ENCODE results near the gene FNDC3B. TPM values are rescaled to one million over a fixed set of nuclear protein-coding genes. Genes with fewer than 3 reads are reported as not detected.
"Not testable (repeated sequence)": the region's sequence is repeated elsewhere in the genome, so short reads cannot be mapped to it uniquely, and the experiment has no call there.

The FNDC3B gene
- total RNA-seq, 1 donor from 2014 or later: 263 TPM

DNA sequence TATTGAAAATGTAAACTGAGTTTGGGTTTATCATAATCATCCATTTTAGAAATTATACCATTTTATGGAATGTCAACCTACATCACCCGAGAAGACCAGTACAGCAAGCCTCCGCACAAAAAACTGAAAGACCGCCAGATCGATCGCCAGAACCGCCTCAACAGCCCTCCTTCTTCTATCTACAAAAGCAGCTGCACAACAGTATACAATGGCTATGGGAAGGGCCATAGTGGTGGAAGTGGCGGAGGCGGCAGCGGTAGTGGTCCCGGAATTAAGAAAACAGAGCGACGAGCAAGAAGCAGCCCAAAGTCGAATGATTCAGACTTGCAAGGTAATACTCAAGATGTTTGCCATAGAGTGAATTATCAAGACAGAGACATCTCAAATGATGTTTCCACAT lies 211.8 kb downstream of the FNDC3B start:
- DNase-seq (ENCODE audit: extremely low read depth, low read depth, low spot score): no peak

DNA sequence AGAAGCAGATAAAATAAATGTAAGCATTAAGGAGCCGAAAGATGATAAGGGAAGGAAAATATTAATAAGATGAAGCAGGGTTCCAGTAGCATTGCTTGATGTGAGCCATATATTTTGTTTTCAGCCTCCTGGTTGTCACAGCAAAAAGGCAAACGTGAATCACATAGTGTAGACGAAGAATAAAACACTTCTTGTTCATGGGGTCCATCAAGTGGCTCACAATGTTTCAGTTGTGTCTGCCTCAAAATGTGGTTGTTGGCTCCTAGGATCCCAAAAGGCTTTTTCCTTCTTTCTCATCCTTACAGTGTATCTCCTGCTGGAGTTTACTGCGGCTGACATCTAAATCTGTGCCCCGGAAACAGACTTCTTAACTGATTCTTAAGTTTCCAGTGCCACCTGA lies 213.8 kb downstream of the FNDC3B start:
- no peak for DNase-seq (ENCODE audit: extremely low read depth, low read depth, low spot score)

DNA sequence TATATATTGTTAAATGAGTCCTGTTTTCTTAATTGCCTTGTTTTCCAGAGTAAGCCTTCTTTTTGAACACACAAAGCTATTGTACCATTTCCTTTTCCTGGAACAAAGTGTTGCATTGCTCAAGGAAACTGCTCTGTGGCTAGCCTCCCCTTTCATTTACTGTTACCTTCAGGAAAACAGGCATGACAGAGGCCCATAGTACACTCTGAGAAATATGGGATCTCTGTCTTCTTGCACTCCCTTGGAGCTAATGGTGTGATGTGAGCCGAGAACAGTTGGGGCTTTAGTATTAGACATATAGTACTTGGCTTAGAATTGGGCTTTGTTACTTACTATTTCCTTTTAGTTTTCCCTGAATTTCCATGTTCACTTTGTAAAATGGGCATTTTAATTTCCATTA lies 215.2 kb downstream of the FNDC3B start:
- DNase-seq (ENCODE audit: extremely low read depth, low read depth, low spot score): peak; percentile 31

DNA sequence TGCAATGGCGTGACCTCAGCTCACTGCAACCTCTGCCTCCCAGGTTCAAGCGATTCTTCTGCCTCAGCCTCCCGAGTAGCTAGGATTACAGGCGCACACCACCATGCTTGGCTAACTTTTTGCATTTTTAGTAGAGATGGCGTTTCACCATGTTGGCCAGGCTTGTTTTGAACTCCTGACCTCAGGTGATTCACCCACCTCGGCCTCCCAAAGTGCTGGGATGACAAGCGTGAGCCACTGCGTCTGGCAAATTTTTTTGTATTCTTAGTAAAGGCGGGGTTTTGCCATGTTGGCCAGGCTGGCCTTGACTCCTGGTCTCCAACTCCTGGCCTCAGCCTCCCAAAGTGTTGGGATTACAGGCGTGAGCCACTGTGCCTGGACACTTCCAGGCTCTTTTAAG lies 215.9 kb downstream of the FNDC3B start:
- DNase-seq (ENCODE audit: extremely low read depth, low read depth, low spot score): not testable (repeated sequence)

- no peak for DNase-seq (ENCODE audit: extremely low read depth, low read depth, low spot score)
Measured at GRCh38 chr3:172256101-172256734, 216.8 kb downstream of the FNDC3B start.

DNA sequence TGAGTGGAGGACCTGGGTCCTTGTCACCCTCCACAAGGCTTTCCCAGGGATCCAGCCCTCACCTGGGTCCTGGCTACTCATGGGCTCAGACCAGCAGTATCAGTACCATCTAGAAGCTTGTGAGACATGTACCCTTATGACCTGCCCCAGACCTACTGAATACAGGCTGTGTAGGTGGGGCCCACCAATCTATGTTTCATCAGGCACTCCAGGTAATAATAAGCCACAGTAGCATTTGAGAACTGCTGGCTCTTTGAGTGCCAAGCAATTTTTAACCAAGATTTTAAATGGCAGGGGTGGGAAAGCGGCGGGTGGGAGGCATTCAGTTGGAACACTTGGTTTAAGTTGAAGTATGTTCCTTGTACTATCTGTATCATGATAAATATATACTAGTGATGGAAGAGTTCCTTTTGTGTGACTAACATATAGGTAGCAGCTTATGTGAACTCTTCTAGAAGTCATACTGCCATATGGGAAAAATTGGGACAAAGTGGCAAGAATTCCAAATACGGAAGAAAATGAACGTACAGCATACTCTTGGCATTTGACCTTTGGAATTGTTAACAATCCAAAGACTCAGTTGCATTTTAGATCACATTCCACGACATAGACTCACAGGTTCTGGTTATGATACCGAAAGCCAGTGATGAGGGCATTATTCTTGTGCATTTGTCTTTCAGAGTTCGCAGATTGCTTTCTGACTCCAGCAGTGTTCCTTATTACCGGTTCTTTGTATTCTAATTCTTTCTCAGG lies 218.4 kb downstream of the FNDC3B start:
- DNase-seq (ENCODE audit: extremely low read depth, low read depth, low spot score): no peak

- no peak for DNase-seq (ENCODE audit: extremely low read depth, low read depth, low spot score)
Measured at GRCh38 chr3:172258624-172259023, 219.2 kb downstream of the FNDC3B start.

DNA sequence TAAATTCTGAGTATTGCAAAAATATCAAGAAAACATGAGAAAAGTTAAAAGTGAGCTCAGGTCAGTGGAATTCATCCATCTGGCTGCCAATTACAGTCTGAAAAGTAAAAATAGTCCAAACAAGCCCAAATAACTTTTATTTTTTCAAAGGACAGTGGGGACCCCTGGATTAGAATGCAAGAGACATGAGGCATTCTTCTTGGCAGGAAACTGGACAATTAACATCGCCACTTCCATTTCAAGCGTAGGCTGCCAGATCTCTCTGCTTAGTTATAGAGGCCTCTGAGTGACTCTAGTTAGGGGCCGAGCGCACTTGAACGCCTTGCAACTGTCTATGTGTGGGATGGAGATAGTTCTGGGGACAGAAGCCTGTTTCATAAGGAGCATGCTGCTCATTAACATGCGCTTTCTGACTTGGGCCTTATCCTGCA lies 219.7 kb downstream of the FNDC3B start:
- DNase-seq (ENCODE audit: extremely low read depth, low read depth, low spot score): no peak

GRCh38 chr3:172259726-172260248 lies 220.4 kb downstream of the FNDC3B start:
- DNase-seq (ENCODE audit: extremely low read depth, low read depth, low spot score): no peak

DNA sequence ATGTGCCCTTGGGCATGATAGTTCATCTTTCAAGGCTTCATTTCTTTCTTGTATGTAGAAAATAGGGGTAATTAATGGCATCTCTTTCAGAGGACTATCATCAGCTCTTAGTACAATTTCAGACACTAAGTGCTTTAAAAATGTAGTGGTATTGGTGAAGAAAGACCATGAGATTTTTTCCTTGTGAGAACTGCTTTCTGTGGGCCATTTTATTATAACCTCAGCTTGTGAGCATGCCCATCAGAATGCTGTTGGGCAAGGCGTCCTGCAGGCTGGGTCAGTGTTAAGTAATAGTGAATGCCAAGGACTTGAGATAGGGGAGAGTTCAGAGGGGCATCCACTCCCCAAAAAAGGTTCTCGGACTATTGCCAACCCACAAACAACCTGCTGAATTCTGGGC lies 221.0 kb downstream of the FNDC3B start:
- DNase-seq (ENCODE audit: extremely low read depth, low read depth, low spot score): no peak

- DNase-seq (ENCODE audit: extremely low read depth, low read depth, low spot score): no peak
Measured at GRCh38 chr3:172261054-172261453, 221.7 kb downstream of the FNDC3B start.

- no peak for DNase-seq (ENCODE audit: extremely low read depth, low read depth, low spot score)
Measured at GRCh38 chr3:172262991-172263608, 223.7 kb downstream of the FNDC3B start.

- no peak for DNase-seq (ENCODE audit: extremely low read depth, low read depth, low spot score)
Measured at GRCh38 chr3:172263781-172264486, 224.6 kb downstream of the FNDC3B start.

GRCh38 chr3:172266103-172266502 lies 226.7 kb downstream of the FNDC3B start:
- no peak for DNase-seq (ENCODE audit: extremely low read depth, low read depth, low spot score)

DNA sequence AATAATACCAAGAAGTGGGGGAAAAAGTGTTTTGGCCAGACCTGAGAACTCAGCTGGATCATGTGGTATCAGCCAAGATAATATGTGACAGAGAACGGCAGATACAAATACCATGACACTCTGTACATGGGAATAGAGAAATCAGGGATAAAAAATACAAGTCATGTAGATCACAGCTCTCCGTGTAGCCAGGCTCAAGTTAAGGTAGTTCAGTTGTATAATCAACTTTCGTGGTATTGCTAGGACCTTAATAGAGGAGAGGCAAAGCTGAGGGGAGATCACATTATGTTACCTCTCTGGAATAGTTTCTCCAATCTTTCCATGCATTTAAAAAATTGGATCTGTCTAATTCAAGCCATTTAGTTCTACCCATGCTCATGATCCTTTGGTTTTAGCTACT lies 229.0 kb downstream of the FNDC3B start:
- DNase-seq (ENCODE audit: extremely low read depth, low read depth, low spot score): no peak

DNA sequence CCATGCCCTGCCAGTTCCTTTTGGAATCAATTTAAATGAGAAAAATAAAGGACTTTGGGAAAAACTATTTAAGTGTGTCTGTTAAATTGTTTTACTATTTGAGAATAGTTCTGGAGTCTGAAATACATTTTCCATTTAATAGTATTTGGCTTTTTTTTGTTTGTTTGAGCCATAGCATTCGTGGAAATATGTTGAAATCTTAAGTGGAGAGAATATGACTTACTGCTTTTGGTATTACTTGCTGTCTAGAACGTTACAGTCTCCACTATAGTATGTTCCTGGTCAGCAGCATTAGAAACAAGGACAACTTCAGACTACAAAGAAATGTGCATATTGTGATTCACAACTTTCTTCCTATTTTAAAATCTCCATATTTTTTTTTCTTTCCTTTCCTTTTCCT lies 229.5 kb downstream of the FNDC3B start:
- no peak for DNase-seq (ENCODE audit: extremely low read depth, low read depth, low spot score)

GRCh38 chr3:172270557-172271166 lies 231.3 kb downstream of the FNDC3B start:
- no peak for DNase-seq (ENCODE audit: extremely low read depth, low read depth, low spot score)

DNA sequence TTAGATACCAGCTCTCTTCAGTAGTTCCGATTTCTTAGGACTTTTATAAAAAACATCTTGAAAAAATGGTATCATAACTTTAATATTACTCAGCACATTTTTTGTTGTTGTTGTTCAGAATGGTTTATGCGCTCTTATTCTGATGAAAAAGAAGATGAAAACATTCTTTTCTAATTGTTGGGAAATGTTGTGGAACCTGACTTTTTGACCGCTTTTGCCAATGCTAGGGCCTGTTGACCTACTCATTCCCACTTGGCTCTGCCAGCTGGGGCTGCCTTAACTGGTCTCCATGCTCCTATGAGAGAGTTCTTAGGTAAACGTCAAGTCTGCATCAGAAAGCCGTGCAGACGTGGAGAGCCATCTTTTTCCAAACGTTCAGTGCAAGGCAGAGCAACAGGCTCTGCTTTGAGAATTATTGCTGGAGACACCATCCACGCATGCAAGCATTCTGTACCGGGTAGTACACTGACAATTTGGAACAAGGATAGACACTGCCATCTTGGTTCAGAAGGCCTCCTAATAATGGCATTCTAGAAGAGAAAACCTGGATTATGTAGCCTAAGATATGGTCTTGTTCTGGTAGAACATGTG lies 232.1 kb downstream of the FNDC3B start:
- DNase-seq (ENCODE audit: extremely low read depth, low read depth, low spot score): no peak

GRCh38 chr3:172272698-172273097 lies 233.3 kb downstream of the FNDC3B start:
- no peak for DNase-seq (ENCODE audit: extremely low read depth, low read depth, low spot score)

DNA sequence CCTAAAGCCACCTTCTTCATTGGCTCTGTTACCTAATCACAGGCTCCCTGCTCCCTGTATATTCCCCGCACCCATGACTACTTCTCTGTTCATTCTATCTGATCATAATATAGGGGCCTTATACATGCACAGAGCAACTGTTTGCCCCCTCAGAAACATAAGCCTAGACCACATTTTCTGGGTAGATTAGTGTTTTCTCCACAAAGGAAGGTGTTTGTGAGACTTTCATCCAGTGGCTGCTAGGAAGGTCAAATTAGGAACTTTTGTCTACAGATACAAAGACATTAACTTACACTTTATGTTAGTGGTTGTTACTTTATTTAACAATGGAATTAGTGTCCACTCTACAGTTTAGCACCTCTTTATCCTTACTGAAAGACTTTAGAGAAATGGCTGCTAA lies 234.0 kb downstream of the FNDC3B start:
- no peak for DNase-seq (ENCODE audit: extremely low read depth, low read depth, low spot score)
